ENCODE data around the gene PRR29.

- TF ChIP-seq CTCF (IDR thresholded peaks at IDR 0.05; ENCODE audit: low read depth, low read length, poor library complexity, severe bottlenecking), result no peak
- no peak for TF ChIP-seq EZH2phosphoT487 (IDR thresholded peaks at IDR 0.05; ENCODE audit: borderline replicate concordance, low read length)
These were observed 6.1 kb downstream of the PRR29 start for GRCh38 chr17:64004218-64004770.
